Measurements from ENCODE around the gene DMRT3.
"Not testable (repeated sequence)": the region's sequence is repeated elsewhere in the genome, so short reads cannot be mapped to it uniquely, and the experiment has no call there.

Gene DMRT3

DNA sequence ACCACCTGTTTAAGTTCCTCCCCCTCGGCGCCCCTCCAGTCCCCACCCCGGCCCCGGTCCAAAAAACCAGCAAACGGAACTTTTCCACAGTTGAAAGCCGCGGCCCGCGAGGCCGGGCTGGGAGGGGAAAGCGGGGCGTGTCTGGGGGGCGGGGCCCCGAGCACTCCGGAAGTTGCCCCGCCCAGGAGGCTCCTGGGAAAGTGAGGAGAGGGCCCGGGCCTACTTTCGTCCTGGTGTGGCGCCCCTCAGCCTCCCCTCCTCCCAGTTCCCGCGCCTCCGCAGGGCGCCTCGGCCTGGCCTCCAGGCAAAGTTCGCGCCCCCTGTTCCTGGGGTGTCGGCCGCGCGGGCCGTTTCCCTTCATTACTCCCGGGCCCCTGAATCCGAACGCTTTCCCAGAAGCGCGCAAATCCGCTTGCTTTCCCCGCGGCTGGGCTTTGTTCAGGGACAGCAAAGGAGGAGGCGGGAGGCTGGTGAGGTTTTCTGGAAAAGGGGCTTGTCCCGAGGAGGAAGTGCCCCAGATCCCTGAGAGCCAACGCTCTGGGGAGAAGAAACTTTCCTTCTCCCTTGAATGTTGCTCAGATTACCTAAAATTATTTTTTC lies 4.5 kb upstream of the DMRT3 start:
- no peak for DNase-seq

DNA sequence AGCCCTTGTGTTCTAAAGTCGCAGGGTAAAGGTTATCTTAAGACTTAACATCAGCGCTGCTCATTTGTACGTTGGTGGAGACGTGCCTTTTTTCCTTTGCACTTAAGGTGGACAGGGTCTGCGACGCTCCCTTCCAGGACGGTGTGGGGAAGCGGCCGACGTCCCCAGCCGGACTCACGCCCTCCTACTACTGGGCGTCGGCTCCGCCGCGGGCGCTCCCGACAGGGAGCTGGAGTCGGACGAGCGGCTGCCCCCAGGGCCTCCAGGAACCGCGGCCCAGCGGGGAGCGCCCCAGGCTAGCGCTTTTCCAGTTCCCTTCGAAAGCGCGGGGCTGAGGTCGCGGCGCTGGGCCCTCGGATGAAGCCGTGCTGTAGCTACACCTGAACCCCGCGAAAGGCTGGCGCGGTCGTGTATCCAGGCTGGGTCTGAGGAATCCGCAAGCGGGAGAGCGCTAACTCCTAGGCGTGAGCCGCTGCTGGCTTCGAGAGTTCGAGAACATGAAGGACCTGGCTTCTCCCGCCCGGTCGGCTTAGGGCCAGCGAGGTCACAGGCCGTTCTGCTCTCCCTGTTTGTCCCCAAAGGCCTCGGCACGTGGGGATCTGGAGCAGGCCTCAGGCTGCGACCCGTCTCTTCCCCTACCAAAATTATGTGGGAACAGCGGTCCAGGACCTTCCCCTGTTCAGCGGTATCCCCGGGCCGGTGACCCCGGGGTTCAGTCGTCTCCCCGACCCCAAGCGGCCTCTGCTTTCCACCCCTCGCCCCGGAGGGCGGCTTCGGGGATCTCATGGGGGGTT lies 3.8 kb upstream of the DMRT3 start:
- DNase-seq = no peak

GRCh38 chr9:973295-973834 lies 3.1 kb upstream of the DMRT3 start:
- no peak for DNase-seq

DNA sequence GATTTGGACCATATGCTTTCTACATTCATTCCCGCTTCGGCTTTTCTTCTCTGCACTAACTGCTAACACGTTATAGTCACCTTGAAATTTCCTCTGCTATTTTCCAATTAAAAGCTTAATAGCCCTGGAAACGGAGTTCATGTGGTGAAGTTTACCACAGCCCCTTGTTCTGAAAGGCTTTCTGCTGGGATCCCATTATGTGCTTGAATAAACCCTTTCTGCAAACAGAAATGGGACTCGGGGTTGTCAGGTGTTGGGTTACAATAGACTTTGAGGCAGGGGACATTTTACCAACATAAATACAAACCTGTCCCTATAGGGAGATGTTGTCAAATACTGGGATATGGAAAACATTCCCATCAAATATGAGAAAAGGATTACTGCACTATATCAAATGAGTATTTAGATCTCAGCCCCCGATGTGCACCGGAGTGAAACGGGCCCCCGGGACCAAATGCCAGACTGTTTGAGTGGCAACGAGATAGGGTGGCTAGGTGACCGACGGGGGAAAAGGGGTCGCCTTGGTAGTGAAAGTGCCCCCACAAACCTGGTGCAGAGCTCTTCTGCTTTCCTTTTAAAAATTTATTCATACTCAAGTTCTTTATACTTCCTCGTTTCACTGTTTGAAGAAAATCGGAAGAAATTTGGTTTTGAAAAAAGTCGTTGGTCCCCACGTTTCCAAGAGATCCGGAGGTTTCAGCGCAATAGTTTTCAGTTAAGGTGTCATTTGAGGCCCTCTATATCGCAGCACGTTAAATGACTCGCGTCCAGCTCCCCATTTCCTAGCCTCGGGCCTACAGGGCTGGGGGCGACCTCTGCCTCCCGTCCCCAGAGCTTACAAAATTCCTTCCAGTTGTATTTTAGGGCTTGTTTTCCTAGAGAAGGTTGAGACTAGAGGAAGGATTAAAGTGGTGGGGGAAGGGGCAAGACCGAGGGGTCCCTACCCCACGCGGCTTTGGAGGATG lies 2.1 kb upstream of the DMRT3 start:
- no peak for DNase-seq

GRCh38 chr9:974996-975739 lies 1.3 kb upstream of the DMRT3 start:
- no peak for DNase-seq

GRCh38 chr9:975740-976257 lies 656 bp upstream of the DMRT3 start:
- DNase-seq = no peak

DNA sequence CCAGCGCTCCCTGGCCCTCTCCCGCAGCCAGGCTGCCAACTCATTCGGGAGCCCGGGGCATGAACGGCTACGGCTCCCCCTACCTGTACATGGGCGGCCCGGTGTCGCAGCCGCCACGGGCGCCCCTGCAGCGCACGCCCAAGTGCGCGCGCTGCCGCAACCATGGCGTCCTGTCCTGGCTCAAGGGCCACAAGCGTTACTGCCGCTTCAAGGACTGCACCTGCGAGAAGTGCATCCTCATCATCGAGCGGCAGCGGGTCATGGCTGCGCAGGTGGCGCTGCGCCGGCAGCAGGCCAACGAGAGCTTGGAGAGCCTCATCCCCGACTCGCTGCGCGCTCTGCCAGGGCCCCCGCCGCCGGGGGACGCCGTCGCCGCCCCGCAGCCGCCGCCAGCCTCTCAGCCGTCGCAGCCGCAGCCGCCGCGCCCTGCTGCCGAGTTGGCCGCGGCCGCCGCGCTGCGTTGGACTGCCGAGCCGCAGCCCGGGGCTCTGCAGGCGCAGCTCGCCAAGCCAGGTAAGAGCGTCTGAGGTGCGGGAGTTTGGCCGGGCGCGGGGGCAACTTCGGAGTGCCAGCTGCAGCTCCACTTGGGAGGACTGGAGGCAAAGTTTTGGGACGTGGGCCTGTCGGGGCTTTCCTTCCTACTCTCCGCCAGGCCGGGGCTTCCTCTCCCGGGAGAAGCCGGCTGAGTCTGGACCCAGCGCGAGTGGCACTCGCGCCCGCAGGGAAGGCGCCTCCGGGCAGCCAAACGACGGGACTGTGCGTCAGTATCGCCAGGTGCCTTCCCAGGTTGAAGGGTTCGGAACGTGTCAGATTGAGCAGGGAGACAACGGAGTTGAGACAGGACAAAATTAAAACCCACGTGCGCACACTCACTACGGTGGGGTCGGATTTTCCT lies 735 bp downstream of the DMRT3 start:
- DNase-seq = no peak

DNA sequence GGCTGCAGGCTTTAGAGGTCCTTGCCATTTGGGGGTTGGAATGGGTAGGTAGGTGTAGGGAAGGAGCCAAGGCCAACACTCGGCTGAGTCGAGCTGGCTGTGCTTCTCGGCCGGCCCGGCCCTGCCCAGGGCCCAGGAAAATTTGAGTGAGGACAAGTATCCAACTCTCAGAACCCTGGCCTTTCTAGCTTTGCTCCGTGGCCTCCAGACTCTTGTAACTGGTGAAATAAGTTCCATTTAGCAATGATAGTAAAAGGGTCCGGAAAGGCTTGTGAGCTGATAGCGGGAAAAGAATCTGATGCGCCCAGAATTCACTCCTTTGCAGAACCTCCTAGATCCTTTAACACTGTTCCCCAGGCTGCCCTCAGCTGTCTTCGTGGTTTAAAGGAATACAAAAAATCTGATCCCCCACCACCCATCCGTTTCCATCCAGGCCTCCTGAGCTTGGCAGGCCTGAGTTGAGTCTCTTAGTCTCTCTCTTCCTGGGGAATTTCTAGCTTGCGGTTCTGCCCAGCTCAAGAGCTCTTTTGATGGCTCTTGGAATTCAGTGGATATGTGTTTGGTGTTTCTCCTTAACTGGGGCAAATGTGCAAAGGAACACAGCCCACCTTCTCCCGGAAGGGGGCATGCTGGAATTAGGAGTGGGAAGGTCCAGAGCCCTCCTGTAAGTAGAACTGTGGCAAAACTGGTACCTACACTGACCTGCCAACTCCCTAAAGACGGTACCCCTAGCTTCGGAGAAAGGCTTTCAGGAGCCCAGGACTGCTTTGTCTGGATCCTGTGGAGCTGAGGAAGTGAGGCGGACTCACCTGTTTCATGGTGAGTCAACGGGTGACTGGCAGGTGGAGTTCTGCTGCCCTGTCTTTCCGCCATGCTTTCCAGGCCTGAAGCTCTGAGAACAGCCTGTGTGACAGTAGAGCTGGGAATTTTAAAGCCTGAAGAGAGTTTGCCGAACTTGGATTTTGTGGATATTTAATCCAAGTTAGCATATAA lies 1.7 kb downstream of the DMRT3 start:
- DNase-seq = no peak

- DNase-seq = no peak
These were observed 3.5 kb downstream of the DMRT3 start for GRCh38 chr9:979983-980382.

GRCh38 chr9:980640-981039 lies 4.2 kb downstream of the DMRT3 start:
- DNase-seq = no peak

GRCh38 chr9:981491-981898 lies 5.0 kb downstream of the DMRT3 start:
- no peak for DNase-seq

- DNase-seq = no peak
These were observed 6.2 kb downstream of the DMRT3 start for GRCh38 chr9:982394-983230.

GRCh38 chr9:994005-994404 lies 17.6 kb downstream of the DMRT3 start:
- no peak for DNase-seq

- DNase-seq = no peak
These were observed 18.7 kb downstream of the DMRT3 start for GRCh38 chr9:995192-995591.

GRCh38 chr9:995781-996180 lies 19.3 kb downstream of the DMRT3 start:
- no peak for DNase-seq

- DNase-seq = not testable (repeated sequence)
These were observed 22.1 kb downstream of the DMRT3 start for GRCh38 chr9:998299-999110.

- no peak for DNase-seq
These were observed 25.4 kb downstream of the DMRT3 start for GRCh38 chr9:1001838-1002237.

- DNase-seq = no peak
These were observed 26.2 kb downstream of the DMRT3 start for GRCh38 chr9:1002678-1003077.

All from activated CD4-positive, alpha-beta T cell treated with anti-CD3 and anti-CD28 coated beads, Interleukin-2, amount 50 U/mL, for 1 hour (primary cell).